ENCODE measurements around the gene DHX8. TPM values are rescaled to one million over a fixed set of nuclear protein-coding genes. Genes with fewer than 3 reads are reported as not detected.

Gene DHX8
- total RNA-seq, 6 experiments from 2014 or later = 14.1 to 18.6 (median 17.5) TPM

- no peak overlapping the region for H3K27ac ChIP-seq
- peaks cover 0 to 12% (median 4%) of the 10 kb centered on the region in 4 donors for H3K4me1 ChIP-seq
- WGBS (ENCODE audit: insufficient coverage, low coverage, low lambda C conversion rate, missing lambda C conversion rate) = 67% methylated on average over 1 of the region's 5 CpGs
- no peaks in the 10 kb centered on the region for H3K27me3 ChIP-seq
- intact Hi-C loops (cut with DNase I) = no loop called here
- TF ChIP-seq POLR2A (IDR thresholded peaks at IDR 0.05) (no peak), CTCF (IDR thresholded peaks at IDR 0.05) (no peak)
- no peak overlapping the region for H3K4me3 ChIP-seq
- DNase-seq (no peak), ATAC-seq (no peak)
- H3K36me3 ChIP-seq = no peaks in the 10 kb centered on the region
- H3K9me3 ChIP-seq = no peaks in the 10 kb centered on the region
Observed at GRCh38 chr17:43549496-43549895, 65.7 kb downstream of the DHX8 start.

DNA sequence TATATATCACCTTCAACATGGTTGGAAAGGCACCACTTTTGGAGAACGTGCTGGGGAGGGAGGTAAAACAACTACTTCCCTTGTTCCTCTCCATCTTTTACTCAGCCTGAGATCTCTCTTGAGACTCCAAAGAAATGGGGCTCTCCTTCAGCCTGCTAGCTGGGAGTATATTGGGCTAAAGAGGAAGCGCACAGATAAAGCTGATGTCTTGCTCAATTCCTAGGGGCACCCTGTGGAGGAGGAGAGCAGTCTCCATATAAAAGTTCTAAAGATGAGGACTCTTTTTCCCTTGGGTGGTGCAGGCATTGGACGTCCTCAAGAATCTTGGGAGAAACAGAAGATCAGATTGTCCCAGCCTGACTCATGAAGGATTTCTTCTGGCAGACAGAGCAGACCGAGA, 67.0 kb downstream of the DHX8 start:
- Histone ChIP-seq H3K27ac (no peak overlapping the region), H3K27me3 (no peaks in the 10 kb centered on the region), H3K4me3 (no peak overlapping the region), H3K36me3 (no peaks in the 10 kb centered on the region), H3K4me1 (peaks cover 0 to 8% (median 2%) of the 10 kb centered on the region in 4 donors), H3K9me3 (no peaks in the 10 kb centered on the region)
- TF ChIP-seq POLR2A (IDR thresholded peaks at IDR 0.05) = no peak
- no peak for TF ChIP-seq CTCF (IDR thresholded peaks at IDR 0.05)
- 71% methylated on average over 4 of the region's 4 CpGs for WGBS (ENCODE audit: insufficient coverage, low coverage, low lambda C conversion rate, missing lambda C conversion rate)
- intact Hi-C loops (cut with DNase I) = no loop called here
- DNase-seq (no peak), ATAC-seq (no peak)

DNA sequence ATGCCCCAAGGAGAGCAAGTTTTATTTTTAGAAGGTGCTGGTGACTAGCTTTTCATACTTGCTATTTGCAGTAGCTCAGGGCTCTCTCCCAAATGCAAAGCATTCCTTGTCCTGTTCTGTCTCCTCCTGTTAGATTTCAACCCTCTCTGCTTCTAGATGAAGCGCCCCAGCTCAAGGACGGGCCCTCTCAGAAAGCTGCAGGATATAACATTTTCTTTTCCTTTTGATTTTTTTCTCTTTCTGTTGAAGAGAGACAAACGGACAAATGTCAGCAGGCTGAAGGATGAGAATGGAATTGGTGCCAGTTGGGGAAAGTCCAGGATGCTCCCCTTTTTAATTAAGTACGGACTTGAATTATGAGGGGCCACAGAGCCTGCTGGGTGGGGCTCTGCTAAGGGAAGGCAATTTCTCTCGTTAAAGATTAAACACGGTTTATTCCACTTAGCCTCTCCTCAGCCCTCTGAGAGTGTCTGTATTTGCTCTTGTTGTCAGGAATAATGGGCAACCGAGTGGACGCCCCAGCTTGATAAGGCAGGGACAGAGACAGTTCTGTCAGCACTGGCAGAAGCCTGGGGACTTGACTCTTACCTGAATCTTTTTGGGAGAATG, 68.6 kb downstream of the DHX8 start:
- no peak for ATAC-seq
- no peak for TF ChIP-seq CTCF (IDR thresholded peaks at IDR 0.05)
- TF ChIP-seq POLR2A (IDR thresholded peaks at IDR 0.05) = no peak
- Histone ChIP-seq H3K36me3 (no peaks in the 10 kb centered on the region), H3K4me3 (no peak overlapping the region), H3K27me3 (no peaks in the 10 kb centered on the region), H3K4me1 (peaks cover 0 to 4% (median 0%) of the 10 kb centered on the region in 4 donors), H3K27ac (no peak overlapping the region), H3K9me3 (no peaks in the 10 kb centered on the region)
- DNase-seq = no peak
- WGBS (ENCODE audit: insufficient coverage, low coverage, low lambda C conversion rate, missing lambda C conversion rate) = 46% methylated on average over 8 of the region's 8 CpGs
- intact Hi-C loops (cut with DNase I) = no loop called here

DNA sequence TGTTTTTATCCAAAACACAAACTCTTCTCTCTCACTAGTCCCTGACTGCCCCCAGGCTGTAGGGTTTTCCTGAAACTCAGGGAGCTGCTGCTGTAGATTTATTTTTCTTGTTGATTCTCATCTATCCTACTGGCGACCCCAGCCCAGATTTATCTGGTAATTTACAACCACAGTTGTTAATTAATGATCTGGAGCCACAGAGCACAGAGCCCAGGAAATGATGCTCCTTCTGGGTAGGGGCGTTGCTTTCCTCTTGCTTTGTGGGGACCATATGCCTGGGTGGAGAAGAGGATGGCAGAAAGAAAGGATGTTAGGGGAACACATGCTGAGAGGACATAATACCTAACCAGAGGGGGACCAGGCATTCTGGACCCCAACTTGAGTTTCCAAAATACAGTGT, 69.8 kb downstream of the DHX8 start:
- no peak for TF ChIP-seq CTCF (IDR thresholded peaks at IDR 0.05)
- no peak for TF ChIP-seq POLR2A (IDR thresholded peaks at IDR 0.05)
- Histone ChIP-seq H3K36me3 (no peaks in the 10 kb centered on the region), H3K4me3 (no peak overlapping the region), H3K27ac (no peak overlapping the region), H3K9me3 (no peaks in the 10 kb centered on the region), H3K27me3 (no peaks in the 10 kb centered on the region), H3K4me1 (peaks cover 0 to 4% (median 0%) of the 10 kb centered on the region in 4 donors)
- 52% methylated on average over 2 of the region's 2 CpGs for WGBS (ENCODE audit: insufficient coverage, low coverage, low lambda C conversion rate, missing lambda C conversion rate)
- ATAC-seq (no peak), DNase-seq (no peak)
- intact Hi-C loops (cut with DNase I) = no loop called here
